Osteoblast (primary cell): ENCODE measurements around the gene YY2. TPM values are rescaled to one million over a fixed set of nuclear protein-coding genes. Genes with fewer than 3 reads are reported as not detected.

Experiments used
- DNase-seq: peaks from one replicate; pipeline ENCODE4 v3.0.0; 2011; ENCODE audit warnings: low spot score, mixed read lengths; ENCODE audit not compliant: insufficient read length; ENCODE audit errors: missing footprints
- H2AFZ ChIP-seq: 2 replicates; pipeline ENCODE4 v1.6.0; 2011; ENCODE audit warnings: mild to moderate bottlenecking, low read length
- H3K27ac ChIP-seq: 2 replicates; pipeline ENCODE4 v1.5.1; 2011; ENCODE audit warnings: mild to moderate bottlenecking, low read depth, low read length, moderate library complexity
- H3K27me3 ChIP-seq: 2 replicates; pipeline ENCODE4 v1.6.0; 2012; ENCODE audit warnings: mild to moderate bottlenecking, control low read depth, inconsistent platforms, low read length, moderate library complexity; ENCODE audit not compliant: insufficient read depth
- H3K36me3 ChIP-seq: 2 replicates; pipeline ENCODE4 v1.5.1; 2011; ENCODE audit warnings: mild to moderate bottlenecking, low read length, control low read depth, moderate library complexity; ENCODE audit not compliant: insufficient read depth
- H3K4me1 ChIP-seq: 2 replicates; pipeline ENCODE4 v1.5.1; 2011; ENCODE audit warnings: mild to moderate bottlenecking, low read length, control low read depth, moderate library complexity; ENCODE audit not compliant: insufficient read depth
- H3K4me2 ChIP-seq: 2 replicates; pipeline ENCODE4 v1.6.0; 2011; ENCODE audit warnings: mild to moderate bottlenecking, low read length; ENCODE audit not compliant: insufficient read depth
- H3K4me3 ChIP-seq: fragments of 200-600 bp; sonication (generic); 3 replicates; pipeline ENCODE4 v1.5.1; 2012; ENCODE audit warnings: mild to moderate bottlenecking, low read length, inconsistent platforms; ENCODE audit not compliant: insufficient read depth
- H3K79me2 ChIP-seq: 2 replicates; pipeline ENCODE4 v1.6.0; 2012; ENCODE audit warnings: mild to moderate bottlenecking, low read length, control low read depth, inconsistent platforms; ENCODE audit not compliant: insufficient read depth
- H3K9me3 ChIP-seq: 2 replicates; pipeline ENCODE4 v1.5.1; 2011; ENCODE audit warnings: low read depth, low read length, control low read depth
- H4K20me1 ChIP-seq: 2 replicates; pipeline ENCODE4 v1.6.0; 2012; ENCODE audit warnings: mild to moderate bottlenecking, low read length, control low read depth; ENCODE audit not compliant: insufficient read depth
- CTCF ChIP-seq: IDR thresholded peaks from 2 replicates; pipeline ENCODE4 v1.5.1; 2011; ENCODE audit warnings: mild to moderate bottlenecking, low read depth, low read length, moderate library complexity; ENCODE audit errors: extremely low read depth
- total RNA-seq: library from RNA; depleted of rRNA; stranded (reverse); fragments of >200 nt; gene quantifications from 2 replicates; pipeline ENCODE4 v1.2.3, GENCODE V29; 2012

The YY2 gene
- total RNA-seq, 1 donor = 1.4 TPM

GRCh38 chrX:21840193-21840545 is 15.6 kb upstream of the YY2 start:
- no peaks in the 10 kb centered on the region for H4K20me1 ChIP-seq
- peak overlapping the region; percentile 78 for H3K27ac ChIP-seq
- no peaks in the 10 kb centered on the region for H3K36me3 ChIP-seq
- DNase-seq = no peak
- H3K79me2 ChIP-seq = peaks cover 27% of the 10 kb centered on the region
- no peak for TF ChIP-seq CTCF
- H3K27me3 ChIP-seq = no peaks in the 10 kb centered on the region
- H3K4me3 ChIP-seq = peak overlapping the region; percentile 84
- H3K9me3 ChIP-seq = no peaks in the 10 kb centered on the region
- peak overlapping the region; percentile 80 for H2AFZ ChIP-seq
- H3K4me1 ChIP-seq = peaks cover 2% of the 10 kb centered on the region
- peak overlapping the region; percentile 76 for H3K4me2 ChIP-seq

- DNase-seq = no peak
- Histone ChIP-seq H2AFZ (no peak overlapping the region), H4K20me1 (no peaks in the 10 kb centered on the region), H3K9me3 (no peaks in the 10 kb centered on the region), H3K79me2 (peaks cover 27% of the 10 kb centered on the region), H3K4me3 (no peak overlapping the region), H3K27me3 (no peaks in the 10 kb centered on the region), H3K4me2 (no peak overlapping the region), H3K36me3 (peaks cover 3% of the 10 kb centered on the region), H3K27ac (no peak overlapping the region), H3K4me1 (peaks cover 2% of the 10 kb centered on the region)
- no peak for TF ChIP-seq CTCF
Observed at GRCh38 chrX:21843179-21843578, 12.6 kb upstream of the YY2 start.

- DNase-seq = no peak
- peaks cover 2% of the 10 kb centered on the region for H3K4me1 ChIP-seq
- H3K4me3 ChIP-seq = no peak overlapping the region
- no peak overlapping the region for H3K4me2 ChIP-seq
- peaks cover 20% of the 10 kb centered on the region for H3K79me2 ChIP-seq
- no peaks in the 10 kb centered on the region for H3K9me3 ChIP-seq
- H2AFZ ChIP-seq = no peak overlapping the region
- TF ChIP-seq CTCF = no peak
- H3K36me3 ChIP-seq = peaks cover 3% of the 10 kb centered on the region
- no peaks in the 10 kb centered on the region for H4K20me1 ChIP-seq
- no peak overlapping the region for H3K27ac ChIP-seq
- H3K27me3 ChIP-seq = no peaks in the 10 kb centered on the region
Observed at GRCh38 chrX:21845096-21845495, 10.7 kb upstream of the YY2 start.

GRCh38 chrX:21847342-21847741 is 8.4 kb upstream of the YY2 start:
- Histone ChIP-seq H3K4me1 (no peaks in the 10 kb centered on the region), H3K79me2 (no peaks in the 10 kb centered on the region), H3K4me3 (no peak overlapping the region), H3K4me2 (no peak overlapping the region), H3K9me3 (no peaks in the 10 kb centered on the region), H4K20me1 (no peaks in the 10 kb centered on the region), H3K36me3 (peaks cover 5% of the 10 kb centered on the region), H2AFZ (no peak overlapping the region), H3K27me3 (no peaks in the 10 kb centered on the region), H3K27ac (no peak overlapping the region)
- DNase-seq = no peak
- no peak for TF ChIP-seq CTCF
